Panc1 (cell line): ENCODE measurements around the gene CYP2B6.

ENCODE experiments used
- POLR2AphosphoS5 ChIP-seq: IDR thresholded peaks from 2 replicates; pipeline ENCODE4 v1.6.1; 2012; ENCODE audit warnings: mild to moderate bottlenecking, low read depth, low read length, moderate library complexity
- TF ChIP-seq, protein P1 (sequence below): fragments of 450-650 bp; IDR thresholded peaks from 2 replicates; pipeline ENCODE4 v1.5.1; 2017; ENCODE audit warnings: mild to moderate bottlenecking

DNA sequence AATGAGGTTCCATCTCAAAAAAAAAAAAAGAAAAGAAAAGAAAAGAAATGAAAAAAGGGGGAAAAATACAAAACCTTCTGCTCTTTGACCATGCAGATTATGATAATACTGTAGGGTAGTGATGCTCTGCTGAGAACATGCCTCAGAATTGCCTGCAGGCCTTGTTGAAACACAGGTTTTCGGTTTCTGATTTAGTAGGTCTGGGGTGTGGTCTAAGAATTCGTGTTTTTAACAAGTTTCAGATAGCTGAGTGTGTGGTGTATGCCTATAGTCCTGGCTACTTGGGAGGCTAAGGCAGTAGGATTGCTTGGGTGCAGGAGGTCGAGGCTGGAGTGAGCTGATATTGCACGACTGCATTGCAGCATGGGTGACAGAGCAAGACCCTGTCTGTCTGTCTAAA, 14.9 kb upstream of the CYP2B6 start:
- TF ChIP-seq POLR2AphosphoS5 = no peak
- TF ChIP-seq, protein P1, sequence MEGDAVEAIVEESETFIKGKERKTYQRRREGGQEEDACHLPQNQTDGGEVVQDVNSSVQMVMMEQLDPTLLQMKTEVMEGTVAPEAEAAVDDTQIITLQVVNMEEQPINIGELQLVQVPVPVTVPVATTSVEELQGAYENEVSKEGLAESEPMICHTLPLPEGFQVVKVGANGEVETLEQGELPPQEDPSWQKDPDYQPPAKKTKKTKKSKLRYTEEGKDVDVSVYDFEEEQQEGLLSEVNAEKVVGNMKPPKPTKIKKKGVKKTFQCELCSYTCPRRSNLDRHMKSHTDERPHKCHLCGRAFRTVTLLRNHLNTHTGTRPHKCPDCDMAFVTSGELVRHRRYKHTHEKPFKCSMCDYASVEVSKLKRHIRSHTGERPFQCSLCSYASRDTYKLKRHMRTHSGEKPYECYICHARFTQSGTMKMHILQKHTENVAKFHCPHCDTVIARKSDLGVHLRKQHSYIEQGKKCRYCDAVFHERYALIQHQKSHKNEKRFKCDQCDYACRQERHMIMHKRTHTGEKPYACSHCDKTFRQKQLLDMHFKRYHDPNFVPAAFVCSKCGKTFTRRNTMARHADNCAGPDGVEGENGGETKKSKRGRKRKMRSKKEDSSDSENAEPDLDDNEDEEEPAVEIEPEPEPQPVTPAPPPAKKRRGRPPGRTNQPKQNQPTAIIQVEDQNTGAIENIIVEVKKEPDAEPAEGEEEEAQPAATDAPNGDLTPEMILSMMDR = no peak
